Activated T-cell treated with anti-CD3 and anti-CD28 coated beads, Interleukin-2, amount 50 U/mL, for 4 hours (primary cell): ENCODE measurements around the gene RPS27L. TPM values are rescaled to one million over a fixed set of nuclear protein-coding genes. Genes with fewer than 3 reads are reported as not detected.
A peak's percentile ranks its signal among the peaks of the same experiment; 100 is the strongest.

Experiments
- ATAC-seq, 2 donors: fragments of 200-7000 bp; cut with Tn5 transposase; one replicate each; pipeline ENCODE4 v1.10.0; 2021
- DNase-seq: peaks from one replicate; pipeline ENCODE4 v3.0.0-alpha.2; 2020
- H3K27me3 Mint-ChIP-seq: one replicate; pipeline ENCODE4 v1.8.0; 2021; ENCODE audit warnings: low read depth, mixed read lengths
- H3K36me3 Mint-ChIP-seq: one replicate; pipeline ENCODE4 v1.8.0; 2022; ENCODE audit warnings: mixed read lengths; ENCODE audit not compliant: insufficient read depth
- H3K4me1 Mint-ChIP-seq: one replicate; pipeline ENCODE4 v1.8.0; 2021; ENCODE audit warnings: low read depth, mixed read lengths
- H3K4me3 Mint-ChIP-seq: one replicate; pipeline ENCODE4 v1.8.0; 2021; ENCODE audit warnings: mild to moderate bottlenecking, moderate library complexity, mixed read lengths
- H3K9me3 Mint-ChIP-seq: one replicate; pipeline ENCODE4 v1.8.0; 2021; ENCODE audit warnings: mixed read lengths
- total RNA-seq, 3 donors: library from RNA; stranded (reverse); gene quantifications; one replicate each; pipeline ENCODE4 v1.2.1, GENCODE V29; 2021

The RPS27L gene
- total RNA-seq, result 100 to 1,000 TPM in 1 of 3 donors, 10 to 100 TPM in 2; 82.0 to 114 (median 91.8) TPM

DNA sequence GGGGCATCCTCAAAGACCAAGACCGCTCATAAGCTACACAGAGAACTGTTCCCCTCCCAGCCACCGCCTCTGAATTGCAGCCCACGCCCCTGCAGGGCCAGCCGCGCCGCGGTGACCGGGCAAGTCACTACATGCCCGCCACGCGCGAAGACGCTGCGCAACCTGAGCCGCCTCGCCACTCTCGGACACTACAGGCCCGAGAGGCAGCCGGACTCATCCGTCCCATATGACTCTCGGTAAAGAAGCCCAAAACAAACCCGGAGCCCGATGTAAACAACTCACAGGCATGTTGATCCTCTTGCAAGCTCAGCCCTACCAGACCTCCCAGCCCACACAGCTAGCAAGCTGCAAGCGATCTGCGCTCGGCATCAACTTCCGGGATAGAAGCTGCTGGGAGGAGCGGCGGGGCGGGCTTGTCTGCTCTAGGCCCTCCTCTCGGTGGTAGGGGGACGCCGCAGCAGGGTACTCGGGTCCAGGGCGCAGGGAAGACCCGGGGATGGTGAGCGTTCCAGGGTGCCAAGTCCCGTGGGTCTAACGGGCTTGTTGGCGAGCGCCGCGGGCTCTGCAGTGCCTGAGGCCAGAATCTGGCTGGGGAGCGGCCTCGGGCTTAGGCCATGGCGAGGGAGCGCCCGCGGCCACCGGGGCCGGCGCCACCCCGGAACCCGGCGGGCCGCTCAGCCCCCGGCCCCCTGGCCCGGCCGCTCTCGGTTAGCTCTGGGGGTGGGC, at the start of gene RPS27L:
RPS27L (minus strand) TSS at position 360 of the 726 bp plus-strand sequence; CDS start at position 288, 72 bp downstream.
- Mint-ChIP-seq H3K4me1 (peaks cover 24% of the 10 kb centered on the region), H3K36me3 (peaks cover 6% of the 10 kb centered on the region)
- peak; percentile 98 for ATAC-seq

DNA sequence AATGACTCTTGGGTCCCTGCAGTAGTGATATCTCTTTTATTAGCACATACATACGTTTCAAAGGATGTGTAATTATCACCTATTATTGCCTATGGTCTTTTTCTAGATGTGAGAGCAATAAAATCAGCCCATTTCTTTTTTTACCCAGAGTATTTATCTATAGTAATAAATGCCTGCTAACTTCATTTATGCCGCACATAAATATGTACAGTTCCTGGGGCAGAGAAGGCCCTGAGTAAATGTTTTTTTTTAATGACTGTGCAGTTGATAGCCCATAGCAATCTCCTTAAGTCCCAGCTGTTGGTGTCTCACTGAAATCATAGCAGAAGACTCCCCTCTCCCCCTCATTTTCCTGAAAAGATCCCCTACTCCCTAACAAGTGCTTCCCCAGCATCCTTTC, 48.8 kb upstream of the RPS27L start:
- Mint-ChIP-seq H3K9me3 (no peaks in the 10 kb centered on the region), H3K27me3 (no peaks in the 10 kb centered on the region), H3K4me1 (peaks cover 92% of the 10 kb centered on the region), H3K4me3 (no peak overlapping the region), H3K36me3 (peaks cover 37% of the 10 kb centered on the region)
- ATAC-seq (no peak), DNase-seq (no peak)

More for the DNA sequence above, at the start of gene RPS27L:
- H3K4me3 Mint-ChIP-seq, result peak within 1 kb of the TSS; percentile 99
- no peaks in the 10 kb centered on the region for H3K9me3 Mint-ChIP-seq
- DNase-seq, result peak; percentile 83
- H3K27me3 Mint-ChIP-seq, result no peaks in the 10 kb centered on the region

DNA sequence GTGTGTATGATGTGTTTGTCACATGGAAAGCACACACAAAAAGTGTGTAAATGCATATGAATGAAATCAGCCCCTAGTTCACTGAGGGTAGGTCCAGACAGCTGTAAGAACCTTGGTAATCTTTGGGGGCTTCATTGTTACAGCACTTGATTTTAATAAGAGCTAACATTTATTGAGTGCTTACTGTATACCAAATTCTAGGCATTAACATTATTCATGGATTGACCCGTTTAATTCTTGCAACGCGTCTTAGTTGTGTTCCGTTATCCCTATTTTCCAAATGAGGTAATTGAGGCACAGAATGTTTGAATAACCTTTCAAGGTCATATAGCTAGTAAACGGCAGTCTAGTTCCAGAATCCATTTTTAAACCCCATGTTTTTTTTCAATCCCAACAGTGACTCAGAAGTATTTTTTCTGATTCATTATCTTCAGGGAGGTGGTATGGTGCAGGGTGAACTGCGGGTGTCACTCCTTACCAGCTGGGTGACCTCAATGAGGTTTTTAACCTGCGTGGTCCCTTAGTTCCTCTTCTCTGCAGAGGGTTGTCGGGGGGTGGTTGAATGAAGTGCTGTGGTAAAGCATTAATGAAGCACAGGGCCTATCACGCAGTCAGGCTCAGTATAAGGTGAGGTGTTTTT, 46.3 kb upstream of the RPS27L start:
- no peaks in the 10 kb centered on the region for H3K27me3 Mint-ChIP-seq
- peaks cover 40% of the 10 kb centered on the region for H3K36me3 Mint-ChIP-seq
- H3K9me3 Mint-ChIP-seq, result no peaks in the 10 kb centered on the region
- peak; percentile 95 to 98 for ATAC-seq
- H3K4me1 Mint-ChIP-seq, result peaks cover 96% of the 10 kb centered on the region
- peak; percentile 31 for DNase-seq
- H3K4me3 Mint-ChIP-seq, result peak overlapping the region; percentile 40

DNA sequence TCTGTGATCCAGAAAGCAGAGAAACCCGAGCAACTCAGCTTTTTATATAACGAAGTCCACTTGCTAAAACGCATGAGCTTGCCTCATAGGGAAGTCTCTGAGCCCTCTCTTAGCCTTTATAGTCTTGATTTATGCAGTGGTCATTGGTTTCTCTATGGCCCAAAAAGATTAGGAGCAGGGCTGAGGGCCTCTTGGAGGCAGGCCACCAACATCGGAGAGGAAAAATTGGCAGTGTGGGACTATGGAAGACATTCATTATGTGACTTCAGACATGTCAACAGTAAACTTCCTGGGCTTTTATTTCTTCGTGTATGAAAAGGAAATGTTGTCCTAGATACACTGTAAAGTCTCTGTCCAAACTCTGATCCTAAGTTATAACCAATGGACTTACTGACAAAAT, 45.6 kb upstream of the RPS27L start:
- H3K9me3 Mint-ChIP-seq, result no peaks in the 10 kb centered on the region
- ATAC-seq, result no peak
- peaks cover 39% of the 10 kb centered on the region for H3K36me3 Mint-ChIP-seq
- peak overlapping the region; percentile 46 for H3K4me3 Mint-ChIP-seq
- DNase-seq, result no peak
- no peaks in the 10 kb centered on the region for H3K27me3 Mint-ChIP-seq
- peaks cover 96% of the 10 kb centered on the region for H3K4me1 Mint-ChIP-seq

DNA sequence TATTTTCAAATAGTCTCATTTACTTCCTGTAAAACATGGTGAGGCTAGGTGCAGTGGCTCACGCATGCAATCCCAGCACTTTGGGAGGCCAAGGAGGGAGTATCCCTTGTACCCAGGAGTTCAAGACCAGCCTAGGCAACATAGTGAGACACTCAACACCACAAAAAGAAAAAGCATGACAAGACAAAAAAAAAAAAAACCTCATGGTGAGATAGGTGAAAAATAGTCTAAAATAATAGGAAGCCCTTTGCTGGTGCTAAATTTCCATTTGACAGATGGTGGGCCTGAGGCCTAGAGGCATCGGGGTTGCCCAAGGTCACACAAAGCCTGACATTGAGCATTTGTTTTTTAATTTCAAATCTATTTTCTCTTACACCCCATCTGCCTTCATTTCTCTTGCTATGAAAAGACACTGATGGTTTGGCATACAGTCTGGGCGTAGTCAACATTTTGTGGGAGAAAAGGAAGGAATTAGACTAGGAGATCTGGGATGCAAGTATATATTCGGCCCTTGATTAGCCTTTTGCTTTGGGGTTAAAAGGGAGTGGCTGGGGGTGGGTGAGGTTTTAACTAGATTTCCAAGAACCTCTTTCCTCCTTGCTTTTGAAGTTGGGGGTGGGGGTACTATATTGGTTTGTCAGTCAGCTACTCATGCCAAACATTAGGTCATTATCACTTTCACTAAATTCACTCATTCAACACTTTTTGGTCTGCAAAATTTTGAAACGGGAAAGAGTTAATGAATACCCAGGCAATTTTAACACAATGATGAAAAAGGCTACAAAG, 43.4 kb upstream of the RPS27L start:
- Mint-ChIP-seq H3K9me3 (no peaks in the 10 kb centered on the region), H3K4me1 (peaks cover 93% of the 10 kb centered on the region), H3K27me3 (no peaks in the 10 kb centered on the region), H3K4me3 (no peak overlapping the region), H3K36me3 (peaks cover 31% of the 10 kb centered on the region)
- DNase-seq (no peak), ATAC-seq (no peak)

DNA sequence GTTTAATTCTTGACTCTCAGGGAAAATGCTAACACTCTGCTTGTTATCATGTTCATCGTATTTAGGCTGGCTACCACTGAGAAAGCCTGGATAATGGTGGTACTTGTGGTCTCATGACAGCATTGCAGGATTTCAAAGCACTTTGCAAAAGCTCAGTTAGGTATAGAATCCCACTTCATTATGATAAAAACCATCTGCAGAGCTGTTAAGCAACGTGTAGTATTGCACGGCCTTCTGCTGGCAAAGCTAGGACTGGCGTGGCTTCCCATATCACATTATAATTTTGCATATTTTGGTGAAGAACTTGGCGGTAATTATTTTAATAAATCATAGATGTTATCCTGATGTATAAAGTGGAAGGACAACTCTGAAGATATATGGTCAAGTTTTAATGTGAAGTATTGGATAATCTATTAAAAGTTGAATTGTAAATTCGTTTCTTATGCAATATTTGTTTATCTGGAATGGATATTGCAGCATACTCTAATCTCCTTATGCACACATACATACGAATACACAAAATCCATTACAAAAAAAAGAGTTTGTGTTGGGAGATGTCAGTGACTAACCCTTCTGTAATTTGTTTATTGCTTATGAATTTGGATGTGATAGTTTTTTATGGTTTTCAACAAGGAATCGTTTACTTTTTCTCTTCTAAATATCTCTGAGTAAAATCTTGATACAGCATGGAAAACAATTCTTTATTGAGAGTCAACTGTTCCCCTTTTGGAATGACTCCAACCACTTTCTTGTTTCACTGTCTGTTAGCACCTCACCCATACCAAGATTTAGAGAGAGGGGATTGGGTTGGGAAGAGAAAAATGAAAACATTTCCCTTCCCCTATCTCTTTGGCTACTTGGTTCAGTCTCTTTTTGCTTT, 41.3 kb upstream of the RPS27L start:
- peaks cover 93% of the 10 kb centered on the region for H3K4me1 Mint-ChIP-seq
- no peaks in the 10 kb centered on the region for H3K27me3 Mint-ChIP-seq
- DNase-seq (no peak), ATAC-seq (peak; percentile 14 to 15)
- H3K4me3 Mint-ChIP-seq, result no peak overlapping the region
- H3K9me3 Mint-ChIP-seq, result no peaks in the 10 kb centered on the region
- H3K36me3 Mint-ChIP-seq, result peaks cover 34% of the 10 kb centered on the region

DNA sequence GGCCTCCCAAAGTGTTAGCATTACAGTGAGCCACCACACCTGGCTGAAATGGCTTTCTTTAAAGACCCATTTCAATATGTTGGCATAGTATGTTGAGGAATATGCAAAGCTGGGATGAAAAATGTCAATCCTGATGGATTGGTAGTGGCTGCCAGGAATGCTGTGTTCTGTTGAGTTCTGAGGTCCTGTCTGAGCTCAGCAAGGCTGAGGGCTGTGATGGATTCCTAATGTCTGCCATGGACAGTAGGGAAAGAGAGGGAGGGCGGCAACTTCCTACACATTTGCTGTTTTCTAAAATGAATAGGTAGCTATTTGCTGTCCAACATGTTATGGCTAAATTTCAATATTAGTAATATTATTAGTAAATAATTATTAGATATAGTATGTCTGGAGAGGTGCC, 40.3 kb upstream of the RPS27L start:
- H3K27me3 Mint-ChIP-seq, result no peaks in the 10 kb centered on the region
- H3K36me3 Mint-ChIP-seq, result peaks cover 33% of the 10 kb centered on the region
- peaks cover 90% of the 10 kb centered on the region for H3K4me1 Mint-ChIP-seq
- H3K9me3 Mint-ChIP-seq, result no peaks in the 10 kb centered on the region
- no peak for DNase-seq
- H3K4me3 Mint-ChIP-seq, result peak overlapping the region; percentile 42
- ATAC-seq, result no peak

DNA sequence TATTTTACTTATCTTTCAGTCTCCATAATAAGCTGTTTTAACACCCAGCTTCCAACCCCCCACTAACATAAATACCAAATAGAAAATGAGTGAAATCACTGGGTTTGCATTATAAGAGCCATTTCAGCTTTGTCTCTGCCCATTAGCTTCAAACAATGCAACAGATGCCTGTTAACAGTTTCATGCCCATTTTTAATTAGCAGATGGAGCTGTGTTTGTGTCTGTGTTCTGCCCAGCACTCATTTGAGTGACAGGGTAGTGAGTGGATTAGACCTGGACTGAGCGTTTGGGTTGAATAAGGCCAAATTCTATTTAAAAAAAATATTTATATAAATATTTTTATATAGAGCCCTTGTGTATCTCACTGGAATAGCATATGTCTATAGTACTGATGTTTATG, 39.6 kb upstream of the RPS27L start:
- Mint-ChIP-seq H3K27me3 (no peaks in the 10 kb centered on the region), H3K4me1 (peaks cover 92% of the 10 kb centered on the region), H3K9me3 (no peaks in the 10 kb centered on the region), H3K36me3 (peaks cover 28% of the 10 kb centered on the region), H3K4me3 (peak overlapping the region; percentile 6)
- DNase-seq, result no peak
- no peak for ATAC-seq

DNA sequence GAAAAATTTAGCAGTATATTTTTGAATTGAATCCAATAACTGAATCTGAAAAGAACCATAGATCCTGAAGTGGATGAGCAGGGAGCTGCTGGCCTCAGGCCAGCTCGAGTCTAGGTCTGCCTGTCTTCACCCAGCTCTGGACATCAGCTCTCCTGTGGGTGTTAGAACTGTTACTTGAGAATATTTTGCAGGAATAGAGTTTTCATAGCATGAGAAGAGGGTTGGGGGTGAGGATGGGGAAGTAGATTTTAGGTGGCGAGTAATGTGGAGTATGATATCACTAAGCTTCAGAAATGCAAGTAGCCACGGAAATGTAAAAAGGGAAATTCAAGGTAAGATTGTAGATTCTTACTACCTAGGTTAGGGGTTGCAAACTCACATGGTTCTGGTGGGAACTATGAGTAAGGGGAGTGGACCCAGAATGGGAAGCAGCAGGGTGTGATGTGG, 38.3 kb upstream of the RPS27L start:
- Mint-ChIP-seq H3K9me3 (no peaks in the 10 kb centered on the region), H3K4me3 (peak overlapping the region; percentile 98), H3K4me1 (peaks cover 86% of the 10 kb centered on the region), H3K36me3 (peaks cover 26% of the 10 kb centered on the region), H3K27me3 (no peaks in the 10 kb centered on the region)
- ATAC-seq, result no peak
- DNase-seq, result no peak

DNA sequence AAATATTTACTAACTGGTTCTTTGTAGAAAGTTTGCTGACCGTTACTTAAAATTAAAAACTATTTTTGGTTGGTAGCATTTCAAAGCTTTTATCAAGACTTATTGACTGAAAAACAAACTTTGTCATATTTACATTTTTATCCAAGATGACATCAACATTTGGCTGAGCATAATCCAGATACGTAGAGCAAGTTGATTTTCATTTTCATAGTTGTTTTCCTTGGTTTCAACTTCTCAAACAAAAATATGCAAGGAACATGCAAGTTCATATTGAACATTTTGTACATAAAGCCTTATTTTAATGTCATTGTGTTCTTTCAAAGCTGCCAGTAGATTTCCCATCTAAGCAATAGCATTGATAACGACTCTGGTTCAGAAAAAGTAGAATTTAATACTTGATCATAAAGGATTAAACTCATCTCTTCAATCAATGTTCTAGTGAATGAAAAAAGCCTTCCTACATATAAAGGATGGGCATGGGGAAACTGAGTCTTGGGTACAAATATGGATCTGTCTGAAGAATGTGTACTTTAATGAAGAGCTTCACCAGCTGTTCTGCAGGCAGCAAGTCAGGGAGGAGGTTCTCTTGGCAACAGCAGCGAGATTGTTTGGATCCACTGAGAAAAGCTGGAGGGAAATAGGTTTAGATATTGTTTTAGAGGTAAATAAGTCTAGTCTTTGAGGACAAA, 37.7 kb upstream of the RPS27L start:
- no peaks in the 10 kb centered on the region for H3K27me3 Mint-ChIP-seq
- peaks cover 81% of the 10 kb centered on the region for H3K4me1 Mint-ChIP-seq
- DNase-seq, result no peak
- H3K36me3 Mint-ChIP-seq, result peaks cover 26% of the 10 kb centered on the region
- H3K9me3 Mint-ChIP-seq, result no peaks in the 10 kb centered on the region
- peak overlapping the region; percentile 98 for H3K4me3 Mint-ChIP-seq
- no peak for ATAC-seq

DNA sequence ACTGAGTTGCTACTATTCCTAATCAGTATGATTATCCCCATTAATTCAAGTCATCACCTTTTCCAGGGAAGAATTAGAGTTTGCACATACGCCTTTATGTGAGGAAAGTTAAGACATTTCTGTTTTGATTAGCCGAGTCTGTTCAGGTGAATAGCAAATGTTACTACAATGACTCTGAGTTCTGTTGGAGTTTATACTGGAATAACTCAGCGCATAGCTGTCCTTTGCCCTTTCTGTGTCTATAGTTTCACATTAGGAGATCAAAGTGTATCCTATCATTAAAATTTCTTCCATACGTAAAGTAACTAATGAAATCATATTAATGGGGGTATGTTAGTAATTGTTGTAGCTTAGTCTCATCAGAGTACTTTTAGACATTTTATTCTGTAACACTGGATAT, 37.0 kb upstream of the RPS27L start:
- H3K36me3 Mint-ChIP-seq, result peaks cover 26% of the 10 kb centered on the region
- peaks cover 74% of the 10 kb centered on the region for H3K4me1 Mint-ChIP-seq
- peak overlapping the region; percentile 98 for H3K4me3 Mint-ChIP-seq
- H3K27me3 Mint-ChIP-seq, result no peaks in the 10 kb centered on the region
- DNase-seq (no peak), ATAC-seq (no peak)
- H3K9me3 Mint-ChIP-seq, result no peaks in the 10 kb centered on the region

DNA sequence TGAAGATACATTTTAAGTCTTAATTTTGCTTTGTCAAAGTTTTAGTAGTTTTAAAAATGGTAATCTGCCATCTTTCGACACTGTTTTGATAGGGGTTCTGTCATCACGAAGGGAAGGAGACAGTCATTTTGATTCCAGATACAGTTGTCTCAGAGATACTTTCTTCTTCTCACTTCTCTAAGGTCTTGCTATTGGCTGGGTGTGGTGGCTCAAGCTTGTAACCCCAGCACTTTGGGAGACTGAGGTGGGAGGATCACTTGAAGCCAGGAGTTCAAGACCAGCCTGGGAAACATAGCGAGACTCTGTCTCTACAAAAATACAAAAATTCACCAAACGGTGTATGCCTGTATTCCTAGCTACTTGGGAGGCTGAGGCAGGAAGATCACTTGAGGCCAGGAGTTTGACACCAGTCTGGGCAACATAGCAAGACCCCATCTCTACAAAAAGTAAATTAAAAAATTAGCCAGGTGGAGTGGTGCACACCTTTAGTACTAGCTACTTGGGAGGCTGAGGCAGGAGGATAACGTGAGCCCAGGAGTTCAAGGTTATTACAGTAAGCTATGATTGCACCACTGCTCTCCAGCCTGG, 35.4 kb upstream of the RPS27L start:
- DNase-seq, result no peak
- peak; percentile 39 to 41 for ATAC-seq

More for the DNA sequence above, 35.4 kb upstream of the RPS27L start:
- H3K36me3 Mint-ChIP-seq, result peaks cover 22% of the 10 kb centered on the region
- peaks cover 72% of the 10 kb centered on the region for H3K4me1 Mint-ChIP-seq
- H3K4me3 Mint-ChIP-seq, result peak overlapping the region; percentile 98
- H3K9me3 Mint-ChIP-seq, result no peaks in the 10 kb centered on the region
- no peaks in the 10 kb centered on the region for H3K27me3 Mint-ChIP-seq
